Measurements from ENCODE around the gene RBM43.

RBM43 gene

GRCh38 chr2:151230627-151231140 is 31.0 kb downstream of the RBM43 start:
- DNase-seq: no peak

DNA sequence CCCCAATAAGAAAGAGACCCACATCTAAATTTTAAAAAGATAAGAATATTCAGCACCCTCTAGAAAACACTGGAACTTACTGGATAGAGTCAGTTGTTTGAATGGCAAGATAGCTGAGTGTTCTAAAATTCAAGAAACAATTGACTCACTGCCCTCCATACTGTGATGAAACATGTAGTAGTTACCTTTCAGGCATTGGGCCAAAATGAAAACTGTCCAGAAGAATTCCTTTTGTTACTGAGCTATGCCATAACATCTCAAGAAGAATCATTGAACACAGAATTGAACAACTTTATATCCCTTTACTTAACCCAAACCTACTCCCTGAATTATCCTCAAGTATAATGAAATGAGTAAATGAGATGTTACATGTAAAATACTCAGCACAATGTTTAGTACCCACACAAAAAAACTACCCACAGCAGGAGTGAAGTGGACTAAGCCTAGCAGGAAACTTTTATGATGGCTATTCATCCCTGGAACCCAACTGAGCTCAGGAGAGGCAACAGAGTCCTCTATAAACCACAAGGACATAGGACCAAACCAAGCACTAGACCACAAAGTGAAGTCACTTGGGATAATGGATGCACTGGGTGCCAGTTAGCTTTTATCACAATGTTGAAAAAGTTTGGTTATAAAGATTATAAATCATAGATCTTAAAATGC is 32.7 kb downstream of the RBM43 start:
- DNase-seq: no peak

DNA sequence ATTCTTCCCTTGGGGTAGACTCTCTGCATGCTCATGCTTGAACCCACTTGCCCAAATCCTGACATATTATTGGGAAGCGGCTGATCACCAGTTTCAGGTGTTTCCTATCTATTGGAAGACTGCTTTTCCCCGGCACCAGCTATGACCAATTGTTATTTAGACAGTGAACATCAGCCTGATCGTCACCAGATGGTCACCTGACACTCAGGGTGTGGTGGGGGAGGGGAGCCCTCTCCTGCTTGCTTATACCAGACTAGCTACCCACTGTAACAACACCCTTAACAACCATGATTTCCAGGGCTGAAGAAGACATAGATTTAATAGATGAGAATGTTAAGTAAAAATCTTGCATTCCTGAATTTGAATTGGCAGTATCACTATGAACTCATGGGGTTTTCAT is 44.3 kb downstream of the RBM43 start:
- DNase-seq: no peak

GRCh38 chr2:151207100-151207499 is 54.6 kb downstream of the RBM43 start:
- no peak for DNase-seq

- no peak for DNase-seq
These were observed 55.2 kb downstream of the RBM43 start for GRCh38 chr2:151206446-151206968.

GRCh38 chr2:151205571-151205970 is 56.1 kb downstream of the RBM43 start:
- DNase-seq: no peak

GRCh38 chr2:151204756-151205155 is 56.9 kb downstream of the RBM43 start:
- DNase-seq: no peak

DNA sequence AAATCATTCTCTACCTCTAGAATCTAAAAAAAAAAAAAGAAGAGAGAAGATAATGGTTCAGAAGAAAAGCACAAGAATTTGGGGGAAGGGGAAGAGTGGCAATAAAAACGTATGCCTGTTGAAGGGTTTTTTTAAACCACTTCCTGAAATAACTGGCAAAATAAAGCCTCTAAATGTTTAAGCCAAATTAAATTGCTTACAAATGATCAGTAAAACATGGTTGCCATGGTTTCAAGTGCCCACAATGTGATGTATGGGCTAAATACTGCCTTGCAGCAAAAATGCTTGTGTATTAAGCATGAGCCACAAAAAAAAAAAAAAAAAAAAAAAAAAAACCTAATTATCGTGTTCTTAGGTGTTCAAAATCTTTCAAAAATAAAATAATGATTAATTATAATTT is 60.8 kb downstream of the RBM43 start:
- DNase-seq: no peak

- DNase-seq: no peak
These were observed 61.4 kb downstream of the RBM43 start for GRCh38 chr2:151200277-151200676.

GRCh38 chr2:151198645-151199044 is 63.0 kb downstream of the RBM43 start:
- no peak for DNase-seq

All from nucleus accumbens (tissue), 56 donors.